ENCODE data around the gene PPP2R2C. TPM values are rescaled to one million over a fixed set of nuclear protein-coding genes. Genes with fewer than 3 reads are reported as not detected.

PPP2R2C gene
- total RNA-seq, 1 experiment from 2014 or later = 26.7 TPM

GRCh38 chr4:6439120-6439762 is 33.2 kb downstream of the PPP2R2C start:
- CTCF ChIA-PET = no interaction called here
- no TSS peak for BruUV-seq (replicated peaks)
- in situ Hi-C loops (cut with HindIII; ENCODE audit: low pct_unique_long_range_greater_than_20kb, low sequenced_read_pairs) = no loop called here

DNA sequence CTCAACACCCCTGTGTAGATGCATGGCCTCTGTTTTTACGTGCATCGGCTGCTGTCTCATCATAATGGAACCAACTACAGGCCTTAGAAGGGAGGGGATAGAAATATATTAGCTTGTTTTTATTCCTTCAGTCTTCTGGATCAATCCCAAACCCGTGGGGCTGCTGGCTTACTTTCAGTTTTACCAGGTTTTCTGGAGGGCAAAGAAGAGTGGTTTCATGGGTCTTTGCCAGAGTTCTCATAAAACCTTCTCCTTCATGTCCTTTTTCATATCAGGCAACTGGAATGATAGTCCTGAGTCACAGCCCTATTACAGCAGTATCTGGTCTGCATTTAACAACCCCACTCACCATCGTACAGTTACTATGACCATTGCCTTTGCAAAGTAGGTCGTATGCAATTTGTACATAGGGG is 34.6 kb downstream of the PPP2R2C start:
- BruUV-seq (replicated peaks) = no TSS peak
- Histone ChIP-seq H3K27ac (ENCODE audit: low read length) (no peak overlapping the region), H3K36me3 (ENCODE audit: control insufficient read depth, insufficient read depth, low read length) (no peaks in the 10 kb centered on the region), H3K27me3 (ENCODE audit: control insufficient read depth, insufficient read depth, low read length) (no peaks in the 10 kb centered on the region), H3K4me3 (ENCODE audit: low read depth in 2 of 2, low read length in 2 of 2) (no peak overlapping the region), H3K4me1 (ENCODE audit: control insufficient read depth, insufficient read depth, low read length) (no peaks in the 10 kb centered on the region), H3K9me3 (ENCODE audit: control insufficient read depth, insufficient read depth, low read depth, low read length) (peaks cover 6% of the 10 kb centered on the region; the same call in 1 of the 2 replicates)
- TF ChIP-seq SIN3A (IDR thresholded peaks at IDR 0.05; ENCODE audit: borderline replicate concordance, insufficient read depth, low read depth, low read length) = no peak
- no peak for TF ChIP-seq TCF7L2 (IDR thresholded peaks at IDR 0.05; ENCODE audit: low read depth, low read length)
- no peak for TF ChIP-seq POLR2AphosphoS5 (IDR thresholded peaks at IDR 0.05; ENCODE audit: low read depth, low read length)
- TF ChIP-seq REST (IDR thresholded peaks at IDR 0.05; ENCODE audit: insufficient read depth in 1 of 2, low read depth in 2 of 2, low read length in 1 of 2) = no peak
- no peak for TF ChIP-seq CTCF (IDR thresholded peaks at IDR 0.05)
- in situ Hi-C loops (cut with HindIII; ENCODE audit: low pct_unique_long_range_greater_than_20kb, low sequenced_read_pairs) = no loop called here
- ATAC-seq (no peak), DNase-seq (ENCODE audit: low read depth, low spot score) (no peak)
- ChIA-PET CTCF (no interaction called here), POLR2A (no interaction called here)
- intact Hi-C loops (cut with micrococcal nuclease; ENCODE audit: unreplicated experiment) = no loop called here

More at GRCh38 chr4:6439120-6439762, 33.2 kb downstream of the PPP2R2C start:
- POLR2A ChIA-PET = interaction anchor here (0.6 kb wide), 1 partner anchor 15 kb away, joined by 8 read pairs; no protein-coding TSS in a partner anchor
- no peaks in the 10 kb centered on the region for H3K36me3 ChIP-seq (ENCODE audit: control insufficient read depth, insufficient read depth, low read length)
- no peaks in the 10 kb centered on the region for H3K4me1 ChIP-seq (ENCODE audit: control insufficient read depth, insufficient read depth, low read length)
- H3K4me3 ChIP-seq (ENCODE audit: low read depth in 2 of 2, low read length in 2 of 2) = no peak overlapping the region
- ATAC-seq (no peak), DNase-seq (ENCODE audit: low read depth, low spot score) (no peak)
- intact Hi-C loops (cut with micrococcal nuclease; ENCODE audit: unreplicated experiment) = no loop called here
- no peak overlapping the region for H3K27ac ChIP-seq (ENCODE audit: low read length)
- no peak for TF ChIP-seq SIN3A (IDR thresholded peaks at IDR 0.05; ENCODE audit: borderline replicate concordance, insufficient read depth, low read depth, low read length)
- no peak for TF ChIP-seq TCF7L2 (IDR thresholded peaks at IDR 0.05; ENCODE audit: low read depth, low read length)
- no peak for TF ChIP-seq REST (IDR thresholded peaks at IDR 0.05; ENCODE audit: insufficient read depth in 1 of 2, low read depth in 2 of 2, low read length in 1 of 2)
- no peak for TF ChIP-seq POLR2AphosphoS5 (IDR thresholded peaks at IDR 0.05; ENCODE audit: low read depth, low read length)
- TF ChIP-seq CTCF (IDR thresholded peaks at IDR 0.05) = no peak
- peaks cover 6% of the 10 kb centered on the region; the same call in 1 of the 2 replicates for H3K9me3 ChIP-seq (ENCODE audit: control insufficient read depth, insufficient read depth, low read depth, low read length)
- no peaks in the 10 kb centered on the region for H3K27me3 ChIP-seq (ENCODE audit: control insufficient read depth, insufficient read depth, low read length)
